ENCODE results near the gene NTM.
"Not testable (repeated sequence)": the region's sequence is repeated elsewhere in the genome, so short reads cannot be mapped to it uniquely, and the experiment has no call there.

NTM gene

DNA sequence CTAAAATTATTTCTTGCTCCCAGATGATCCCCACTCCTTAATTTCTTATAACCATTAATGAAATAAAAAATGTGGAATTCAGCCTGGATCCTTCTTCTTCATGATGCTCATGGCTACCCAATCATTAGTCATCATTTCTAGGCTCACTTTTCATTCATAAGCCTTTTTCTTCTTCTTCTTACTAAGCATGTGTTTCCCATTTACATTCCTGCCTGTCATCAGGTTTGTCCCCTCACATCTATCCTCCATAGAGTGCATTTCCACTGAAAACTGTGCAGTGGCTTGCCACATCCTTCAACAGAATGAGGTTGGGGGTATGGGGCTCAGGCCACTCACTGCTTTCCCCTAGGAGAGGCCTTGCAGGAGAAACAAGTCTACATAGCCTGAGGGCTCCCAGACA, 35.8 kb upstream of the NTM start:
- TF ChIP-seq, protein P1, sequence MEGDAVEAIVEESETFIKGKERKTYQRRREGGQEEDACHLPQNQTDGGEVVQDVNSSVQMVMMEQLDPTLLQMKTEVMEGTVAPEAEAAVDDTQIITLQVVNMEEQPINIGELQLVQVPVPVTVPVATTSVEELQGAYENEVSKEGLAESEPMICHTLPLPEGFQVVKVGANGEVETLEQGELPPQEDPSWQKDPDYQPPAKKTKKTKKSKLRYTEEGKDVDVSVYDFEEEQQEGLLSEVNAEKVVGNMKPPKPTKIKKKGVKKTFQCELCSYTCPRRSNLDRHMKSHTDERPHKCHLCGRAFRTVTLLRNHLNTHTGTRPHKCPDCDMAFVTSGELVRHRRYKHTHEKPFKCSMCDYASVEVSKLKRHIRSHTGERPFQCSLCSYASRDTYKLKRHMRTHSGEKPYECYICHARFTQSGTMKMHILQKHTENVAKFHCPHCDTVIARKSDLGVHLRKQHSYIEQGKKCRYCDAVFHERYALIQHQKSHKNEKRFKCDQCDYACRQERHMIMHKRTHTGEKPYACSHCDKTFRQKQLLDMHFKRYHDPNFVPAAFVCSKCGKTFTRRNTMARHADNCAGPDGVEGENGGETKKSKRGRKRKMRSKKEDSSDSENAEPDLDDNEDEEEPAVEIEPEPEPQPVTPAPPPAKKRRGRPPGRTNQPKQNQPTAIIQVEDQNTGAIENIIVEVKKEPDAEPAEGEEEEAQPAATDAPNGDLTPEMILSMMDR (IDR thresholded peaks at IDR 0.05; ENCODE audit: extremely low read depth, missing control alignments), result no peak
- no peak for DNase-seq (ENCODE audit: low spot score)

DNA sequence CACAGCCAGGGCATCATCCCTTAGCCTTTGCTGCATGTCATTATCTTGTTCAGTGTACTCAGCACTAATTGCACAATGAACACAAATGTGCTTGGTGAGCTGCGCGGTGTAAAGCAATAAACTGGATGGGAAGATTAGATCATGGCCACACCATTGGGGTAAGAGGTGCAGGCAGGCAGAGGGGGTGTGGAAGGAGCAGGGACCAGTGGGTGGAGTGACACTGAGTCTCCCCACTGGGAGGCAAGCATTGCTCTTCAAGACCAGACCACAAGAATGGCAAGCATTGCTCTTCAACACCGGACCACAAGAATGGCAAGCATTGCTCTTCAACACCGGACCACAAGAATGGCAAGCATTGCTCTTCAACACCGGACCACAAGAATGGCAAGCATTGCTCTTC, 28.5 kb upstream of the NTM start:
- DNase-seq (ENCODE audit: low spot score), result not testable (repeated sequence)

DNA sequence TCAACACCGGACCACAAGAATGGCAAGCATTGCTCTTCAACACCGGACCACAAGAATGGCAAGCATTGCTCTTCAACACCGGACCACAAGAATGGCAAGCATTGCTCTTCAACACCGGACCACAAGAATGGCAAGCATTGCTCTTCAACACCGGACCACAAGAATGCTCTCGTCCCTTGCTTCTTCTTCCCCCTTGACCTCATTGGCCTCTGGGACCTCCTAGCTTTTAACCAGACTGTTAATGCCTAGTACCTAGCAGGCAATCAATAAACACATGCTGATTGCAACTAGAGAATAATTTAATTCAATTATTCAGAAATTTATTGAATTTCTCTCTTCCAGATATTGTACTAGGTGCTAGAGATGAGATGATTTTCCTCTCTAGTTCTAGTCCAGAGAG, 28.0 kb upstream of the NTM start:
- not testable (repeated sequence) for DNase-seq (ENCODE audit: low spot score)

DNA sequence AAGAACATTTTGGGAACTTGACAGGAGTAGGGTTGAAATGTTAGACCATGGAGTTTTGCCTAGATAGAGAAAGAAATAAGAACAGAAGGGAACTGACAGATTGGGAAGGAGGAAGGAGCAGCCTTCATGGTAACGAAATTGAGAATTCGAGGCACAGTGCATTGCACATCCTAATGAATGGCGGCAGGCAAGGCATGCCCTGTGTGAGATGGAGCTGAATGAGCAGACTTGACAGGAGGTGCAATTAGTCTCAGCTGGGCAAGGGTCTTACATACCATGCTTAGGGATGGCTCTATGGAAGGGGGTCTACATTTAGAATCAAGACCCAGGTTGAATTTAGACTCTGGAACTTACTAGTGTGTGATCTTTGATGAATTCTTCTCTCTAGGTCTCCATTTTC, 25.0 kb upstream of the NTM start:
- TF ChIP-seq, protein P1 (IDR thresholded peaks at IDR 0.05; ENCODE audit: extremely low read depth, missing control alignments), result no peak
- DNase-seq (ENCODE audit: low spot score), result no peak

DNA sequence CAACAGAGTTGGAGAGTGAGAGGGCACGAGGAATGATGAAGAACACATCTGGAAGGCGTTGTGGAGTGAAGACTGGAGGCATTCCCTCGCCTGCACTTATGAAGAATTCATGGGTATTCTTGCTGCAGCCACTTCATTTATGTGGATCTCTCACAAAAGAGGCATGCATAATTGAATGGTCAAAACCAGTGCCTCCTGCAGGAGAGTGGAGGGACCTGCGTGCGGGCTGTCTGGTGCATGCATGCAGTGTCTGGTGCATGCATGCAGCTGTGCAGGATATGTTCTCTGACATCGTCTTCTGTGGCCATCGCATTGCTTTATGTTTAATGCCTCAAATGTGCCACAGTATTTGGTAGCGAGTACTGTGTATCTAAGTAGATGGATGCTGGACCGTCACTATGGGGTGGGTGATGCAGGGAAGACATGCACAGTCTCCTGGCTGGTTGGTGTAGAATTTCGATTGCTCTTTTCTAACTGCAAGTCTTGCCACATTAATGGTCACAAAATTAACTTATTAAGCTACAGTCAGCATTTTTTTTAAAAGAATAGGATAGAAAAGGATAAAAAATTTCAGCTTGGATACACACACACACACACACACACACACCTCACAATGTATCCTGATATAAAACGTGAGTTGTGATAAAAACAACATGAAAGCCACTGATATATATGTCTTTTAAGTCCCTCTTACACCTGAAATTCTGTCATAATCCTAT, 20.9 kb upstream of the NTM start:
- DNase-seq (ENCODE audit: low spot score), result no peak
- TF ChIP-seq, protein P1 (IDR thresholded peaks at IDR 0.05; ENCODE audit: extremely low read depth, missing control alignments), result no peak

DNA sequence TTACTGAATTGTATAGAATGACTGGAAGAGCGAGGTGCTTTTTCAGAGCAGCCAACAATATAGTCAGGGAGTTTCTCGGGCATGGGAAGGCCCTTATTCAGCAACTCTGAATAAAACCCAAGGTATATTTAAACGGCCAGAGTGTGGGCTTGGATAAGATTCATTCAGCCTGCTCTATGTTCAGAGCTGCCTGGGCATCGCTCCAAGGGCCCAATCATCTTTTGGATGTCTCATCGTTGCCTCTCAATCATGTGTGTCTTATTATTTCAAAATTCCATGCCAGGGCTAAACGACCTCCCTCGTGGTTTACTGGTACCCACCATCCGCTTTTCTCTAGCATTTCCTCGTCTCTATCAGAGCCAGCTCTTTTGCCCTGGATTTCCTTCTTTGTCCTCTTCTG, 19.5 kb upstream of the NTM start:
- no peak for DNase-seq (ENCODE audit: low spot score)
- TF ChIP-seq, protein P1 (IDR thresholded peaks at IDR 0.05; ENCODE audit: extremely low read depth, missing control alignments), result no peak

DNA sequence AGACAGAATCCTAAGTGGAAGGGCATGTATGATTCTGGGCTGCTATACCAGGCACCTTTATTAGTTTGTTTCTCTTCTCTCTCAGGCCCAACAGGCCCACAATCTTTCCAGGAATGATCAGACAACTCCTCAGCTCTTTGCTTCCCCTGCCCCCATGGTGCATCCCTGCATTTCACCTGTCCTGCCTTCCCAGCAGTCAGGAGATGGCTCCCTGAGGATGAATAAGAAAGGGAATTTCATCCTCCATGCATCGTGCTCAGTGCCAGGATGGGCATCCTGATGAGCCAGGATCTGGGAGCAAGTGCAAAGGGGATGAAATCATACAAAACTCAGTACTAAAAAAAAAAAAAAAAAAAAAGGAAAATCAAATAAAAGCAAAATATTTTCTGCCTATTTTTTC, 18.6 kb upstream of the NTM start:
- DNase-seq (ENCODE audit: low spot score), result no peak
- TF ChIP-seq, protein P1 (IDR thresholded peaks at IDR 0.05; ENCODE audit: extremely low read depth, missing control alignments), result no peak

DNA sequence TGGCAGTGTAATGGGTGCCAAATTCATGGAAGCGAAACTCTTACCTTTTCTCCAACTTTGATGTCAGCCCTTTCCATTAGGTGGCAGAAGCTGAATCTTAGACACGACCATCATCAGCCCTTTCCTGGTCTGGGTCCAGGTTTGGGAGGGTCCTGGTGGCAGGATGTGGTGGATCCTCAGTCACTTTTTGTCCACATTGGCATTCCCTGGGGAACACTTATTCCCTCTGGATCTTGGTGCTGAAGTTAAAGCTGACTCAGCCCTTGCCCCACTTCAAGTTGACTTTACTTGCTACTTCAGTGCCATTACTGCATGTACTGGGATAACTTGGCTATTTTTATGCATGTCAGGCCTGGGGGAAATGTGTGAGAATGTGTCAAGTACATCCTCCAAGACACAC, 16.6 kb upstream of the NTM start:
- no peak for DNase-seq (ENCODE audit: low spot score)
- TF ChIP-seq, protein P1 (IDR thresholded peaks at IDR 0.05; ENCODE audit: extremely low read depth, missing control alignments), result no peak
